HG03432 (cell line): ENCODE measurements around the gene INSC.

ENCODE experiments used
- ATAC-seq: cut with Tn5 transposase; IDR thresholded peaks from one replicate; pipeline ENCODE4 v1.9.1; 2021; ENCODE audit warnings: mild to moderate bottlenecking, moderate library complexity; ENCODE audit not compliant: unreplicated experiment

The INSC gene

GRCh38 chr11:15213471-15214231 lies 98.9 kb downstream of the INSC start:
- ATAC-seq = no peak

- ATAC-seq = no peak
Measured at GRCh38 chr11:15215005-15215404, 100.3 kb downstream of the INSC start.

DNA sequence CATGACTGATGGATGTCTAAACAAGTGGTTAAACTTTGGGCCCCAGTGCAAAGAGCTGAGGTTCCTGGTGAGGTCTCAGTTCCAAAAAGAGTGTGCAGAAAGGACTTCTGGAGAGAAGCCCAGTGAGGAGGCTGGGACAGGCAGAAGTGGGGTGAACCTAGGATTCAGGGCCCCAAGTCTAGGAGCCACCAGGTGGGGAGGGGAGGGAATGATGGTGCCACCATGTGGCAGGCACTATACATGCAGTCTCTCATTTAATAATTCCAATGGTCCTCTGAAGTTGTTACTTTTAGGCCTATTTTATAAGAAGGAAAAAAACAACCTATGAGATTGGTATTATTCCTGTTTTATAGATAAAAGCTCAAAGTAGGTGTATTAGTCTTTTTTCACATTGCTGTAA lies 102.0 kb downstream of the INSC start:
- peak; percentile 61 for ATAC-seq

DNA sequence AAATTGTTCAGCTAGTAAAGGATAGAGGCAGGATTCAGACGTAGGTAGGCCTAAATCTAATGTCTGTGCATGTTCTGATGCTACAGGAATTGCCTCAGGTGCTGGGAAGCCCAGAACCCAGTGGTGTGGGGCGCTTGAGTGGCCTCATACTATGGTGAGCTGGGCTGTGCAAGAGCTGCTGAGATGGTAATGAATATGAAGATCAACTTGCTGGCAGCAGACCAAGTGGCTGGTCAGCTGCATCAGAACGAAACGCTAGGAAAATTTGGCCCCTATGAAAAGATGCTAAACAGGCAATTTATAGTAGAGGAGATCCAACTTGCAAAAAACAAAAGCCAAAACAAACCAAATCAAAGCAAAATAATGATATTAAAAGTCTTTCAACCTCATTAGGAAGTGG lies 102.7 kb downstream of the INSC start:
- no peak for ATAC-seq

GRCh38 chr11:15222777-15223176 lies 108.1 kb downstream of the INSC start:
- no peak for ATAC-seq

- no peak for ATAC-seq
Measured at GRCh38 chr11:15223318-15223717, 108.6 kb downstream of the INSC start.

DNA sequence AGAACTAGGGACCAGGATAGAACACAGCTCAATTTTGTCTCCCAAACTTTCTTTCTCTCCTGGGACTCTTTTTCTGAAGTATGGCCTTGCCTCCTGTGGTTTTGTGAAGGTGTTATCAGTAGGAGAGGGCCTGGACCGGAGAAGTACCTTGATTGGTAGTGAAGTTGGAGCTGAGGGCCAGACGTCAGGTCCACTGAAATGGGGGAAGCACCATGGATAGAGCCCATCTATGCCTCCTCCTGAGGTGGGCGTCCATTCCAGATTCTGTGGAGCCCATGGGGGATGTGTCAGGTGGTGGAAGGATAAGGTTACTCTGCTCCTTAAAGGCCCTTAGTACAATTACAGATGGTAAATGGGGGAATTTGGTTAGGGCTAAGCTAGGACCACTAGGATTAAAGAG lies 109.7 kb downstream of the INSC start:
- ATAC-seq = no peak

GRCh38 chr11:15227011-15227410 lies 112.3 kb downstream of the INSC start:
- no peak for ATAC-seq

GRCh38 chr11:15228331-15228849 lies 113.7 kb downstream of the INSC start:
- ATAC-seq = no peak

- ATAC-seq = no peak
Measured at GRCh38 chr11:15229069-15229468, 114.3 kb downstream of the INSC start.

DNA sequence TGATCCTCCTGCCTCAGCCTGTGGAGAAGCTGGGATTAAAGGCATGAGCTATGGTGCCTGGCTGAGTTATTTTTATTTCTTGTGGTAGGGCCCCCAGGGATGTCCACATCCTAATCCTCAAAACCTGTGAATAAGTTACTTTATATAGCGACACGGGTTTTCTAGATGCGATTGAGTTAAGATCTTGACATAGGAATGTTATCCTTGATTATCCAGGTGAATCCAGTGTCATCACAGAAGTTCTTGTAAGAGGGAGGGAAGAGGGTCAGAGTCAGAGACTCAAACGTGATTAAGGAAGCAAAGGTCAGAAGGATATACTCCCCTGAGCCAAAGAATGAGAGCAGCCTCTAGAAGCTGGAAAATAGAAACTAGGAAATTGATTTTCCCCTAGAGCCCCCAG lies 117.8 kb downstream of the INSC start:
- ATAC-seq = no peak

- ATAC-seq = no peak
Measured at GRCh38 chr11:15233371-15234165, 118.8 kb downstream of the INSC start.

DNA sequence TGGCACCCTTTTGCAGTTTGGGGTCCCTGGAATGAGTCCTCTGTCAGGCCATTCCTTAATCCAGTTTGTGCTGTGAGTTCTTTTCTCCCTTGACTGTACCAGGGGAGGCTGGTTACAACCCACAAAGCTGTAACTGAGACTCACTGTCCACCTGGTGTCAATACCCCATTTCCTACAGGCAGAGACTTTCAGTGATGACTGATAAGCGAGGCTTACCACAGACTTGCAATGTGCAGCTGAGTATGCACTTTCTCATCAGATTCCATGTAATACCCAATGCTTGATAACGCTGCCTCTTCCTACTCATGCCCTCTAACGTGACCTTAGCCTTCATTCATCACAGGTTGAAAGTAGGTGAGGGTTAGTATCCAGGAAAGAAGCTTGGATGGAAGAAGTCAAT lies 120.1 kb downstream of the INSC start:
- ATAC-seq = no peak

GRCh38 chr11:15236559-15236958 lies 121.8 kb downstream of the INSC start:
- no peak for ATAC-seq

DNA sequence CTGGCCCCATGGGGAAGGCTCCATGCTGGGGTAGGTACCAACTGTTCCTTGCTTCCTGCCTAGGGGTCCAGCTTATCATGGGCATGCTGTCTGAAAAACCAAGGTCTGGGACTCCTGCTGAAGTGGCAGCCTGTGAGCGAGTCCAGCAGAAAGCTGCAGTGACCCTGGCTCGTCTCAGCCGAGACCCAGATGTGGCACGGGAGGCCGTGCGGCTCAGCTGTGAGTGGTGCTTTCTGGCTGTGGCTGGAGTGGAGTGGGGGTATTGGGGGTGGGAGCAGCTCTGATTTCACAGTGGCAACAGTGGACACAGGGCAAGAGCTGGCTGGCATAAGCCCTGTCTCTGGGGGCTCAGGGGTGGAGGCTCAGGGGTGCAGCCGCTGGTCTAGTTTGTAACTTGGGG lies 124.1 kb downstream of the INSC start:
- ATAC-seq = no peak

- ATAC-seq = no peak
Measured at GRCh38 chr11:15248749-15249148, 134.0 kb downstream of the INSC start.

DNA sequence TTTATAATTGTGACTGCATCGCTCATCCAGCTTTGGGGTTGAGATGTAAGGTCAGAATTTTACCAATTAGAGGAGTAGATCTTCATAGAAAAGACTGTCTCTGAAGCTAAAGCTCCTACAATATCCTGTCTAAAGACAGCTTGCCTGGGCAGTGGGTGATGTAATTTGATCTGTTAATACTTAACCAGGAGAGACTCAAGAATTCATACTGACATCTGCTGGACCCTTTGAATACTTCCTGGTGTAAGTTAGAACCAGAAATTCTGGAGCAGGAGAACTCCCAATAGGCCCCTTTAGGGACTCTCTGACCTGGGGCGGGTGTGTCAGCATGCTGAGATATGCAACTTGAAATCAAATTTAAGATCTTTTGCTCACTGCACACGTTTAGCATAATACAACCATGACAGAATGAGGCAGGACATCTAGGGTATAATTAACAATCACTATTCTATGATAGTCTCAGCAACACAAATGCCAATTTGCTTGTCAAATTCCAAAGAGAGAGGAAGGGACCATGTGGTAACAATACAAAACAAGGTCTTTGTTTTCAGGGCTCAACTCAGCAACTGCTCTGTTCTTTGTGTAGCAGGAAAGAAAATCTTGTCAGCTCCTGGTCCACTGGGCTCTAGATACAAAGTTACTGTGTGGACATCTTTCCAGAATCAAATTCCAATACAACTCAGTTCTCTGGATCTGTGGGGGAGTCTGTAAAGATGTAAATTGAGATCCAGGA lies 143.9 kb downstream of the INSC start:
- ATAC-seq = peak; percentile 83

GRCh38 chr11:15266999-15267398 lies 152.3 kb downstream of the INSC start:
- ATAC-seq = no peak

DNA sequence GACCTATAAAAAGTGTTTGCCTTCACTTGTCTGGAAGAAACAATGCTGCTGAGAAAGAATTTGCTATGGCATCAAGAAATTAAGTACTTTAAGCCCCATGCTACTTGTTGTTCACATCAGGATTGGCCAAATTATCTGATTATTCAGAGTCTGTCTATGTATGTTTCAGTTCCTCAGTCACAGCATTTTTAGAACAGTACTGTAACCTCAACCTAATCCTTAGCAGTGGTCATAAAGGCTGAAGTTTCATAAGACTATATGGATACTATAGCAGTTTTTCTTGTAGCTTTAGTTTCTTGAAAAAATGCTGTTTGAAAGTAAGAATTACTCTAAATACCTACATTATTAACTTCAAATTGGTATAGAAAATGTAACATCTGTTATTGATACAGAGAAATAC lies 153.9 kb downstream of the INSC start:
- no peak for ATAC-seq

DNA sequence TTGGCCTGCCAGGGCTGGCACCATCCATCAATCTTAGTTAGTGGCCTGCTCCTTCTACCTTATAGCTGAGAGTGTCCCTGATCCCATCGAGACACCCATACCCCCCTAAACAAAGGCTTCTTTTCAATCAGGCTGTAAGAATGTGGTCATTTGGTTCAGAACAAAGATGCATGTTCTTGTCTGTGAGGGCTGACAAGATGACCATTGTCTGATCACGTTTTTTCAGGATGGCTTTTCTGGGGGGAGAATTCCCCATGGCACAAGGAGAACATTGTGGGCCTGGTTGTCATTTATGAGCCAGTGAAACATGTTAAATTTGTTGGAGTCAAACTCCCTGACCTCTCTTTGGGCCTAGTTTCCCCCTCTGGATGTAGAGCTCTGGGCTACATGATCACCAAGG lies 160.4 kb downstream of the INSC start:
- ATAC-seq = no peak

- ATAC-seq = no peak
Measured at GRCh38 chr11:15276621-15277020, 161.9 kb downstream of the INSC start.
